GM18858 (cell line): ENCODE results near the gene LUC7L3.
"Not testable (repeated sequence)": the region's sequence is repeated elsewhere in the genome, so short reads cannot be mapped to it uniquely, and the experiment has no call there.

Experiments
- ATAC-seq: cut with Tn5 transposase; IDR thresholded peaks from one replicate; pipeline ENCODE4 v1.9.1; 2021; ENCODE audit not compliant: unreplicated experiment

LUC7L3 gene

DNA sequence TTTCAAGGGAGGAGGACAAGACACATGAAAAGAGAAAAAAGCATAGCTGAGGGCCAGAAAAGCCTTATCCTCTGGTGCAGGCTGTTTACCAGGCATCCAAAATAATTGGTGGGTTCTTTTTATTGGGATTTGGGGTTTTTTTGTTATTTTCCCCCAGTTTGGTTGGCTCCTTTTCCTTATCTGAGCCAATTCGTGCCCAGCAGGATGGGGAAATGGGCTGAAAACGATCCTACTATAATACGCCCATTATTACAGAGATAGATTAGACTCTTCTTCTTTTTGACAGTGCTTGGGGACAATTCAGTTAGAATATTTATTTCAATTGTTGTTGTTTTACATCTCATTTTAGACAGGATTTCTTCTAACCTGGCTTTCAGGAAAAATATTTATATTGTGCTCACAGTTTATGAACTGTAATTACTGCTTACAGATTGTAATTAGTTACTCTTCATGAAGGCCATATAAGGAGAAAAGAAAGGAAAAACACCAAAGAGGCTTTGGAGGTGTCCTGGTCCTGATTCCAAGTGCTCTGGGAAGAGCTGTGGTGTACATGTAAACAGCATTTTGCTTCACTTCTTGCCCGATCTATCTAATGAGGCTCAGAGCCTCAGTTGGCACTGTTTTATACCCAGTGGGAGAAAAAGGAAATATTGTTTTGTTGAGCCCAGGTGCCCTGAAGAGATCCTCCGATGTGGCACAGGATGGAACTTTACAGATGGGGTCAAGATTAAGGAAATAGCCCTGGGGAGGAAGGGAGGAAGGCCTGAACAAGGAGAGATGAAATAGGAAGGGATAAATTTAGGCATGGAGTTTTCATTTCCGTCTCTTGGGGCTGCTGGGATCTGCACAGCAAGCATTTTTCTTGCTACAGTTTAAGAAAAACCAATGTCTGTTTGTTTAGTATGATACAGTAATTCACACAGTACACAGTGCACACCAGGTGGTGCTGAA lies 11.1 kb upstream of the LUC7L3 start:
- no peak for ATAC-seq

DNA sequence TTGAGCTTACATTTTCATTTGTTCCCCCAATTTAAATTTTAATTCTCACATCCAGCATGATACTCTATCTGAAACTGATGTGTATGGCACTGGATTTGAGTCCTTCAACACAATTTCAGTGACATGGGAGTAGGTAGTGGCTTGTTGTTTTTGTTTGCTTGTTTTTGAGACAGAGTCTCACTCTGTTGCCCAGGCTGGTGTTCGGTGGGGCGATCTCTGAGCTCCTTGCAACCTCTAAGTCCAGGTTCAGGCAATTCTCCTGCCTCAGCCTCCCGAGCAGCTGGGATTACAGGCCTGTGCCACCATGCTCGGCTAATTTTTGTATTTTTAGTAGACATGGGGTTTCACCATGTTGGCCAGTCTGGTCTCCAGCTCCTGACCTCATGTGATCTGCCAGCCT lies 10.3 kb upstream of the LUC7L3 start:
- not testable (repeated sequence) for ATAC-seq

DNA sequence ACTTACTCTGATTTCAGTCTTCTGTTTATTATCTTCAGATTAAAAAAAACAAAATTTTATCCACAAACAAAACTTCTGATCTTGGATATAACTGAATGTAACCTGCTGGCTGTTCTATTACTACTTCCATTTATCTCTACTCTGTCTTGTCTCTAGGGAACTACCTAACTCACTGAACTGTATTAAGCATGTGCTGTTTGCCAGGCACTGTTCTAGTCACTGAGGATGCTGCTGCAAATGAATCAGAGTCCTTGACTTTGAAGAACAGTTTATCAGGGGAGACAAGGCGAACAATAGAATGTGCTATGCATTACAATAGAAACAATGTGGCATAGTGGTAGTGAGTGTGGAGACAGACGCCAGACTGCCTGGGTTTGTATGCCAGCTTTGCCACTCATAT lies 9.4 kb upstream of the LUC7L3 start:
- ATAC-seq = no peak

DNA sequence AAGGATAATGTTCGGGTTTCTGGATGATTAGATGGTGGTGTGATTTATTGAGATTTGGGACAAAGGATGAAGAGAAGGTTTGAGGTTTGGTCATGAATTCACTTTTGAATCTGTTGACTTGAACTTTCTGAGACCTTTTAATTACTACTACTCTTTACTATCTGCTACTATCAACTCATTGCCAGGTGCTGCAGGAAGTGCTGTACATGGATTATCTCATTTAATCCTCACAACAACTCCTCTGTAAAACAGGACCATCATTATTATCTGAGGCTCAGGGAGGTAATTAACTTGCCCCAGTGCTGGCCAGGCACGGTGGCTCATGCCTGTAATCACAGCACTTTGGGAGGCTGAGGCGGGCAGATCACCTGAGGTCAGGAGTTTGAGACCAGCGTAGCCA lies 8.8 kb upstream of the LUC7L3 start:
- ATAC-seq = no peak

GRCh38 chr17:50712641-50713040 lies 6.8 kb upstream of the LUC7L3 start:
- no peak for ATAC-seq

GRCh38 chr17:50715471-50715870 lies 3.9 kb upstream of the LUC7L3 start:
- no peak for ATAC-seq

DNA sequence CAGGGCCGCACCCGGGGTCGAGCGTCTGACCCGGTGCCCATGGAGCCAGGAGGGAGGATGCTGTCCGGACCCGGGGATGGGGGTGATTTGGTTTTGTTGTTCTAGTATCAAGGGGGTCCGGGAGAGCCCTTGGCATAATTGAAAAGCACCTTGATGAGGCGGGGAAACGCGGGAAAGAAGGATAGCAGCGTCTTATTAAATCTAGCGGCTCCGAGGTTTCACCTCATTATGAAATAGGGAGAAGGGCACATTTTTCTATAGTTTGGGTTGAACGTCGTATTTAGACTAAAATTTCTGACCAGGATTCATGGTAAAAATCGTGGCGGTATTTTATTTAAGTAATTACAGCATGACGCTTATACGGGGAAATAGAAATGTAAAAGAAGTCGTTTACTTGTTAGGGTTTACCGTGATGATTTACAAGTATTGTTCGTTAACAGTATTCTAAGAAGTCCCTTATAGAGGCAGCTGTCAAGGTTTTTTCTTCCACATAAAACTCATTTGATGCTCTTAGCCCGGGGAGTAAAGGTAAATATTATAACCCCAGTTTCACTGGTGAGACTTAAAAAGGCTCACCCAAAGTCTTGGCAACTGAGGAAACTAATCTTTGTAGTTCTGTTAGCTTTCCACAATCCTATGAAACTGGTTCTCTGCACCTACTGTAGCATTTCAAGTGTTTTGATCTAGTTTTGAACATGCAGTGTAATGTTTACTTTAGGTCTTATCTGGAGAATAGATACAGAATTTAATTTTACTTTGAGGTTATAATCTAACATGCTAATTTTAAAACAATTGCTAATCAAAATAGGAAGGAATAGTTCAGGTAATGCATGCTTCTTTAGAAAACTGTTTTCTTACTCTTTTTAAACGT lies 756 bp downstream of the LUC7L3 start:
- no peak for ATAC-seq

- ATAC-seq = no peak
Observed at GRCh38 chr17:50721194-50722010, 2.0 kb downstream of the LUC7L3 start.

- ATAC-seq = no peak
Observed at GRCh38 chr17:50722746-50723145, 3.3 kb downstream of the LUC7L3 start.

GRCh38 chr17:50724622-50725021 lies 5.2 kb downstream of the LUC7L3 start:
- ATAC-seq = not testable (repeated sequence)

- no peak for ATAC-seq
Observed at GRCh38 chr17:50725769-50726655, 6.6 kb downstream of the LUC7L3 start.

- ATAC-seq = no peak
Observed at GRCh38 chr17:50728112-50728429, 8.7 kb downstream of the LUC7L3 start.

GRCh38 chr17:50728881-50729765 lies 9.7 kb downstream of the LUC7L3 start:
- ATAC-seq = no peak

- no peak for ATAC-seq
Observed at GRCh38 chr17:50731575-50732460, 12.4 kb downstream of the LUC7L3 start.

DNA sequence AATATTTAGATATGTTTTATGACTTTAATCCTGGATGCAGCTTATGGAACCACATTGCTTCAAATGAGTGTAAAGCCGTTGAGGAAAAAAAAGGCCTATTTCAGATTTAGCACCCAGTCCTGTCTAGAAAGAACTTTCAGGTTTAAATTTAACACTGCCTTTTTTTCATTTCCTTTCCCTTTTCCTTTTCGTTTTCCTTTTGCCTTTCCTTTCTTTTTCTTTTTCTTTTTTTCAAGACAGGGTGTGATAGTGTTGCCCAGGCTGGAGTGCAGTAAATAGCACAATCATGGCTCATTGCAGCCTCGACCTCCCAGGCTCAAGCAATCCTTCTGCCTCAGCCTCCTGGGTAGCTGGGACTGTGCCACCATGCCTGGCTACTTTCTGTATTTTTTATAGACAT lies 15.9 kb downstream of the LUC7L3 start:
- no peak for ATAC-seq

DNA sequence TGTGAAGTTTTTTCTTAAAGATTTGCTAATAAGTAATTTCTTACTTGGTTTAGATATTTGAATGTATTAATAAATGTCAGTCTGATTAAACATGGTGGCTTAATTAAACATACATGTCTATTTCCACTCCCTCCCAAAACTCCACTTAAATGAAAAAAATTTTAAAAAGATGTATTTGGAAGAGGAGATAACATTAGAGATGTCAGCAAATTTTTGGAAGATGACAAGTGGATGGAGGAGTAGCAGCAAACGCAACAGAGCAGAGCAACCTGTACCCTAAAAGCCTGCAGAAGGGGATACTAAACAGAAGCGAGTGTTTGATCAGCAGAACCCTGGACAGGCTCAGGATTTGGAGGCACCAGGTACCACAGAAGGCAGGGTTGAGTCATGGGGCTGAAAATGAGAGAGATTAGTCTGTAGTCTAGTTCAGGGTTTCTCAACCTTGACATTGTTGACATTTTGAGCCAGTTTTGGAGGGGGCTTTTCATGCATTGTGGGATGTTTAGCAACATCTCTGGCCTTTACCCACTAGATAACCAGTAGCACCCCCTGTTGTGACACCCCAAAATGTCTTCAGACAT lies 17.8 kb downstream of the LUC7L3 start:
- no peak for ATAC-seq

- no peak for ATAC-seq
Observed at GRCh38 chr17:50739098-50739497, 19.7 kb downstream of the LUC7L3 start.

DNA sequence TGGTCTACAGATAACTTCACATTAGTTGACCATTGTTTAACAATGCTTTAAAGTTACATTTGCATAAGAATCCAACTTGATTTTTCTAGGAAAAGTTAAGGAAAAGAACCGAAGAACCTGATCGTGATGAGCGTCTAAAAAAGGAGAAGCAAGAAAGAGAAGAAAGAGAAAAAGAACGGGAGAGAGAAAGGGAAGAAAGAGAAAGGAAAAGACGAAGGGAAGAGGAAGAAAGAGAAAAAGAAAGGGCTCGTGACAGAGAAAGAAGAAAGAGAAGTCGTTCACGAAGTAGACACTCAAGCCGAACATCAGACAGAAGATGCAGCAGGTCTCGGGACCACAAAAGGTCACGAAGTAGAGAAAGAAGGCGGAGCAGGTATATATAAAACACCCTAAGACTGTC lies 26.2 kb downstream of the LUC7L3 start:
- no peak for ATAC-seq
